Activated naive CD8-positive, alpha-beta T cell treated with anti-CD3 and anti-CD28 coated beads, Interleukin-2, amount 50 U/mL, for 16 hours (primary cell): ENCODE measurements around the gene SLC35F3.
"Not testable (repeated sequence)": the region's sequence is repeated elsewhere in the genome, so short reads cannot be mapped to it uniquely, and the experiment has no call there.

Source experiments
- DNase-seq: peaks from one replicate; pipeline ENCODE4 v3.0.0-alpha.2; 2020; ENCODE audit warnings: low read depth, low spot score

The SLC35F3 gene

GRCh38 chr1:234188454-234188792, 283.9 kb downstream of the SLC35F3 start:
- no peak for DNase-seq

GRCh38 chr1:234197839-234198238, 293.4 kb downstream of the SLC35F3 start:
- no peak for DNase-seq

- no peak for DNase-seq
Observed at GRCh38 chr1:234199476-234200127, 295.1 kb downstream of the SLC35F3 start.

GRCh38 chr1:234200566-234200965, 296.1 kb downstream of the SLC35F3 start:
- no peak for DNase-seq

- DNase-seq = no peak
Observed at GRCh38 chr1:234201600-234201999, 297.1 kb downstream of the SLC35F3 start.

GRCh38 chr1:234205966-234206365, 301.5 kb downstream of the SLC35F3 start:
- no peak for DNase-seq

- no peak for DNase-seq
Observed at GRCh38 chr1:234206651-234207284, 302.3 kb downstream of the SLC35F3 start.

GRCh38 chr1:234208351-234208750, 303.9 kb downstream of the SLC35F3 start:
- DNase-seq = no peak

GRCh38 chr1:234208791-234209190, 304.3 kb downstream of the SLC35F3 start:
- no peak for DNase-seq

GRCh38 chr1:234210429-234210828, 306.0 kb downstream of the SLC35F3 start:
- not testable (repeated sequence) for DNase-seq

- DNase-seq = not testable (repeated sequence)
Observed at GRCh38 chr1:234211855-234212254, 307.4 kb downstream of the SLC35F3 start.

GRCh38 chr1:234212764-234213657, 308.5 kb downstream of the SLC35F3 start:
- DNase-seq = no peak

GRCh38 chr1:234213658-234214128, 309.2 kb downstream of the SLC35F3 start:
- no peak for DNase-seq

GRCh38 chr1:234214129-234214910, 309.8 kb downstream of the SLC35F3 start:
- DNase-seq = no peak

GRCh38 chr1:234214911-234215892, 310.7 kb downstream of the SLC35F3 start:
- DNase-seq = no peak

GRCh38 chr1:234216116-234216703, 311.7 kb downstream of the SLC35F3 start:
- DNase-seq = no peak

- no peak for DNase-seq
Observed at GRCh38 chr1:234217316-234217840, 312.9 kb downstream of the SLC35F3 start.

GRCh38 chr1:234218078-234218477, 313.6 kb downstream of the SLC35F3 start:
- no peak for DNase-seq

GRCh38 chr1:234219711-234220110, 315.2 kb downstream of the SLC35F3 start:
- no peak for DNase-seq

GRCh38 chr1:234221601-234222000, 317.1 kb downstream of the SLC35F3 start:
- DNase-seq = no peak
